GM21717 (cell line): ENCODE data around the gene COG3.
"Not testable (repeated sequence)": the region's sequence is repeated elsewhere in the genome, so short reads cannot be mapped to it uniquely, and the experiment has no call there.

Source experiments
- ATAC-seq: cut with Tn5 transposase; IDR thresholded peaks from one replicate; pipeline ENCODE4 v1.9.1; 2021; ENCODE audit warnings: mild to moderate bottlenecking, moderate library complexity; ENCODE audit not compliant: unreplicated experiment

Gene COG3

DNA sequence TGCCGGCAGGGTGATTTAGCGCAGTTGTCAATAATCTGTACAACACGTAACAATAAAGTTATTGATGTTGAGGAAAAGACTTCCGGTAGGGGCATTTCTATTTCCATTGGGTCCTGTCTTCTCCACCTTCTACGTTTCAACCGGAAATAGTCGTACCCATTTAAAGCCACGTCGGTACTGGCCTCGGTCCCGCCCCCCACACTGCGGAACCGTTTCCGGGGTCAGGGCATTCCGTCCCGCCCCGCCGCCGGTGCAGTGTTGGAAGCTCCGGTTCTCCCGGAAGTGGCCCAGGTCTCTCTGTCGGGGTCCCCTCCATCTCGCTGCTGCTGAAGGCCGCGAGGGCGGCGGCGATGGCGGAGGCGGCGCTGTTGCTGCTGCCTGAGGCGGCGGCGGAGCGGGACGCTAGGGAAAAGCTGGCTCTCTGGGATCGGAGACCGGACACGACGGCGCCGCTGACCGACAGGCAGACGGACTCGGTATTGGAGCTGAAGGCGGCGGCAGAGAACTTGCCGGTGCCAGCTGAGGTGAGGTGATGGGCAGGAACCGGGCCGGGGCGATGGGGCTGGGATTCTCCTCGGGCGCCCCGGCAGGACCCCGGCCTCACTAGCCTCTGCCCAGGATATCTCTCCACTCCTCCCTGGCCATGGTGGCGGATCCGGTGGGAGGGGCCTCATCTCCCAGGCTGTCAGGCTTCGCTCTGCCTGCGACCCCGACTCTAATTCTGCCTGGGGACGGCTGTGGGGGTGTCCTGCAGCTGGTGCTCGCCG lies at the start of gene COG3:
Gene COG3 (plus strand): TSS at position 253 of the 767 bp plus-strand sequence. CDS start 98 bp downstream, at position 351.
- peak; percentile 90 for ATAC-seq

- ATAC-seq, result no peak
Observed at GRCh38 chr13:45415112-45415511, 49.6 kb upstream of the COG3 start.

DNA sequence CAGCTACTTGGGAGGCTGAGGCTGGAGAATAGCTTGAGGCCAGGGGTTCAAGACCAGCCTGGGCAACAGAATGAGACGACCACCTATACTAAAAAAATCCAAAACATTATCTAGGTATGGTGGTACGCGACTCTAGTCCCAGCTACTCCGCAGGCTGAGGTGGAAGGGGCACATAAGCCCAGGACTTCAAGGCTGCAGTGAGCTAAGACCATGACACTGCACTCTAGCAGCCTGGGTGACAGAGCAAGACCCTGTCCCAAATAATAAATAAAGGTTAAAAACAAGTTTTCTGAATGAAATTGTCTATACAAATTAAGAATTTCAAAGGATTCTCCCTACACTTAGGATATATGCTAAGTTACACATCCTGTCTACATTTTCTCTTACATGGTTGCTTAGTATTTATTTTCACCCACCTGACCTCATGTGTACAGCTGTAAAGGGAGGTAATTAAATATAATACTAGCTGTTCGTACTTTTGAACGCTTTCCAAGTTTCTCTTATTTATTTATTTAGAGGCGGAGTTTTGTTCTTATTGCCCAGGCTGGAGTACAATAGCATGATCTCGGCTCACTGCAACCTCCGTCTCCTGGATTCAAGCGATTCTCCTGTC lies 48.1 kb upstream of the COG3 start:
- ATAC-seq, result no peak

GRCh38 chr13:45417790-45418534 lies 46.8 kb upstream of the COG3 start, which contains the start of gene SLC25A30:
TSS of gene SLC25A30 (minus strand) at chr13:45418373. CDS start at chr13:45411425, 6,948 bp downstream.
- ATAC-seq, result peak; percentile 93

DNA sequence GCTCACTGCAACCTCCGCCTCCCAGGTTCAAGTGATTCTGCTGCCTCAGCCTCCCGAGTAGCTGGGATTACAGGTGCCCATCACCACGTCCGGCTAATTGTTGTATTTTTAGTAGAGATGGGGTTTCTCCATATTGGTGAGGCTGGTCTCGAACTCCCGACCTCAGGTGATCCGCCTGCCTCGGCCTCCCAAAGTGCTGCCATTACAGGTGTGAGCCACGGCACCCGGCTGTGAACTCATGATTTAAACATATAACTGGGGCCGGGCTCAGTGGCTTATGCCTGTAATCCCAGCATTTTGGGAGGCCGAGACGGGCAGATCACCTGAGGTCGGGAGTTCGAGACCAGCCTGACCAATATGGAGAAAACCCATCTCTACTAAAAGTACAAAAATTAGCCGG lies 45.4 kb upstream of the COG3 start:
- not testable (repeated sequence) for ATAC-seq

DNA sequence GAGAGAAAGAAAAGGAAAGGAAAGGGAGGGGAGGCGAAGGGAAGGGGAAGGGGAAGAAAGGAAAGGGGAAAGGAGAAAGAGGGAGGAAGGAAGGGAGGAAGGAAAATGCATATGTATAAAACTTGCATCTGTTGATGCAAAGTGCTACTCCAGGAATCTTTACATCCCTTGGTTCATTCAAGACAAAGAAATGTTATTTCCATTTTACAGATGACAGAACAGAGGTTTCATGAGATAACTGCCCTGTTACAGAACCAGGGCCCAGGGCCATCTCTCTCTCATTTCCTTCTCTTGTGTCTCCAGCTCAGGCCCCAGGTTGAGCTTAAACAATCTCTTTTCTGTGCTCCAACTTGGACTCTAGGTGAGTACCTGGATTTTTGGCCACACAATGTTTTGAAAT lies 44.8 kb upstream of the COG3 start:
- no peak for ATAC-seq

GRCh38 chr13:45422731-45423292 lies 41.9 kb upstream of the COG3 start:
- ATAC-seq, result no peak

DNA sequence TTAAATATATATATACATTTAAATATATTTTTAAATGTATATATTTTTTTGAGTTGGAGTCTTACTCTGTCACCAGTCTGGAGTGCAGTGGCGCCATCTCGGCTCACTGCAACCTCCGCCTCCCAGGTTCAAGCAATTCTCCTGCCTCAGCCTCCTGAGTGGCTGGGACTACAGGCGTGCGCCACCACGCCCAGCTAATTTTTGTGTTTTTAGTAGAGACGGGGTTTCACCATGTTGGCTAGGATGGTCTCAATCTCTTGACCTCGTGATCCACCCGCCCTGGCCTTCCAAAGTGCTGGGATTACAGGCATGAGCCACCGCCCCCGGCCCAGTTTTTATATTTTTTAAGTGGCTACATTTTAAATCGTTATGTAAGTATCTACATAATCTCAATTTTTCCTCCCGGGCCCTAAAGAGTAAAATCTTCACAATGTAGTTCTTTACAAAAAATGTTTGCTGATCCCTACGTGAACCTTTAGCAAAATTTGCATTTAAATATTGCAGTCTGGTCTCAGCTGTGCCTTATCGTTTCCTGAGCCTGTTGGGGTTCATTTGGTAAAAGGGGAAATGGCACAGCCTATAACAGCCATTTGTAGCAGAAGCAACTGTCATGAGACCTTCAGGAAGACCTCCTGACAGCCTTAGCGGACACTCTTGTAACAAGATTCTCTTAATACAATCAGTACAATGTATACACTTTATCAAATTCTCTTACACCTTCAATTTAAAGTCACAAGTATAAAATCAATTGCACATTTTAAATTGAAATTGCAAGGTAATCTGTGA lies 38.5 kb upstream of the COG3 start:
- ATAC-seq, result not testable (repeated sequence)

DNA sequence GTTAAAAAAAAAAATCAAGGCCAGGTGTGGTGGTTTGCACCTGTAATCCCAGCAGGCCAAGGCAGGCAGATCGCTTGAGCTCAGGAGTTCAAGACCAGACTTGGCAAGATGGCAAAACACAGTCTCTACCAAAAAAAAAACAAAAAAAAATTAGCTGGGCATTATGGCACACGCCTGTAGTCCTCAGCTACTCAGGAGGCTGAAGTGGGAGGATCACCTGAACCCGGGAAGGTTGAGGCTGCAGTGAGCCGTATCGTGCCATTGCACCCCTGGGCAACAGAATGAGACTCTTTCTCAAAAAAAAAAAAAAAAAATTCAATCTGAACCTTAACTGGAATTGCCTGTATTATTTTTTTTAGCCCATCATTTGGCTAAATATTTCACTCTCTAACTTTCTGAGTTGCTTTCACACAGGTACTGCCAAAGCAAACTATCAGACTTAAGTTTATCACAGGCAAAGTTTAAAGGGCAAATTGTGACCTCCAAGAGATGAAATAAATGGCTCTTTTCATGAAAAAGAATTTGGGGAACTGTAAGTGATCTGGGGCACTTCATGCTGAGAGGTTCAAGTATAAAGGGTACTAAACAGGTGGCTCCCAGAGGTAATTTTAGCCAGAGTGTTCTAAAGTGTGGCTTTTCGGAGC lies 31.9 kb upstream of the COG3 start:
- ATAC-seq, result no peak

DNA sequence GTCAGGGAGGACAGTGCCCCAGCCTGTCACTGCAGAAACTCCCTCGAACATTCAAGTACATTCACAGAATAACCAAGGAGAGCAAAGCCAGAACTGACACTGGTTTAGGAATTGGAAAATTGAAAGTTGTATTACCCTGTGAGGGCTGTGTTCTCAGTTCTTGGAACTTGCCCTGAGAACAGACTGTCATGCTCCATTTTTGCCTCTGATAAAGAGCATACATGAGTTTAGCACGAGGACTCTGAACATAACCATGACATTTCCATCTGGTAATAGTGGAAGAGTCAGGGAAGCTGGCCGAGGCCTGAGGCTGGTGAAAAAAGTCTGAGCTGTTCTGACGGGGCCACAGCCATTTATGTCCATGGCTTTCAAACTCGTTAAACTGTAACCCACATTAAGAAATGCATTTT lies 31.4 kb upstream of the COG3 start:
- no peak for ATAC-seq

DNA sequence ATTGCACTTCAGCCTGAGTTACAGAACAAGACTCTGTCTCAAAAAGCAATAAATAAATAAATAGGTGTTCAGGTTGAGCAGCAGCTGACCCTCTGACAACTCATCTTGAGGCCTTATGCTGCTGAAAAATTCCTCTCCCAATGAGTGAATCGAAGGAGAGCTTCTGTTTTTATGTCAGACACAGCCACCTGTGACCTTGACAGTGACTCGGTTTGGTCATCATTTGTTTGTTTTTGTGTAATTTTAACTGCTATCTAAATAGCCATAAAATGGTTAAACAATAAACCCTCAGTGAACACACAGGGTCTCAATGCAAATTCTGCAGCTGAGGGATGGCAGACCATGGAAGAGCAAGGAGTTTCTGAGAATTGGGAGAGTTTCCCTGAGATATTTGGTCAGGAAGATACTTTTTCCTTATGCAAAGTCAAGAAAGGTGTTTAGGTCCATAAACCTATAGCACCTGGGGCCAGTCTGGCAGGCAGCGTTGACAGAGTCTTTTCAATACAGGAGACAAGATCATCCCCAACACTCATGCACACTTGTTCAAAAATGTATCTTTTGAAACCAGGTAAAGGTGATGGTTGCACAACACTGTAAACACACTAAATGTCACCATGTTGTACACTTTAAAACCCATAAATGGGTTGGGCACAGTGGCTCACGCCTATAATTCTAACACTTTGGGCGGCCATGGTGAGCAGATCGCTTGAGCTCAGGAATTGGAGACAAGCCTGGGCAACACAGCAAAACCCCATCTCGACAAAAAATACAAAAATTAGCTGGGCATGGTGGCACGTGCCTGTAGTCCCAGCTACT lies 30.0 kb upstream of the COG3 start:
- ATAC-seq, result no peak

- ATAC-seq, result no peak
Observed at GRCh38 chr13:45436332-45436731, 28.4 kb upstream of the COG3 start.

GRCh38 chr13:45436953-45437352 lies 27.8 kb upstream of the COG3 start:
- ATAC-seq, result no peak

DNA sequence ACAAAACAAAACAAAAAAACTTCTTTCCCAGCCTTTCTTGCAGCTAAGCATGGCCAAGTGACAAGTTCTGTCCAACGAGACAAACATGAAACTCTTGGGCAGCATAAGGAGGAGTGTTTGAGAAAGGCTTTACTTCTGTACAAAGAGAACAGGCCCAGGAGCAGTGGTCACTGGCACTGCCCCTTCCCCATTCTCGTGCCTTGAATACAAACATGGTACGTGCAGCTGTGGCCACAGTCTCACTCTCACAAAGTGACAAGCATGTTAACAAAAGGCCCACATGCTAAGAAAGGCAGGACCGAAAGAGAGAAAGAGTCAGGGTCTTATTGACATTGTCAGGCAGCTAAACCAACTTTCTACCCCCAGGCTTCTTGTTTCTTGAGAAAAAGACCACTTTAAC lies 26.8 kb upstream of the COG3 start:
- ATAC-seq, result no peak

GRCh38 chr13:45439008-45439407 lies 25.7 kb upstream of the COG3 start:
- ATAC-seq, result peak; percentile 59

DNA sequence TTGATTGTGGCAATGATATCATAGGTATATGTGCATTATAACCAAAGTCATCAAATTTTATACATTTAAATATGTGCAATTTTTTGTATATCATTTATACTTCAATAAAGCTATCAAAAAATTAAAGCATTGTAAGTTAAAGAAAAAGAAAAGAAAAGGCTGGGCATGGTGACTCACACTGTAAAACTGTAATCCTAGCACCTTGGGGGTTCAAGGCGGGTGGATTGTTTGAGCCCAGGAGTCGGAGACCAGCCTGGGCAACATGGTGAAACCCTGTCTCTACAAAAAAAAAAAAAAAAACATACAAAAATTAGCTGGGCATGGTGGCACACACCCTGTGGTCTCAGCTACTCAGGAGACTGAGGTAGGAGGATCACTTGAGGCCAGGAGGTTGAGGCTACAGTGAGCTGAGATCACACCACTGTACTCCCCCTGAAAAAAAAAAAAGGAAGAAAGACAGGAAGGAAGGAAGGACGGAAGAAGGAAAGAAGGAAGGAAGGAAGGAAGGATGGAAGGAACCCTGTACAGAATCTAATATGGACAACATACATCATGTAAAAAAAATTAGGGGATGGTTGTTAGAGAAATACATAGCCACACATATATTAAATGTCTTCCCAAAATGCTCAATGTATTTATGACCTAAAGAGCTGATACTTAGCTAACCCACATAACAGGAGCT lies 24.8 kb upstream of the COG3 start:
- ATAC-seq, result no peak

- ATAC-seq, result no peak
Observed at GRCh38 chr13:45441633-45442032, 23.1 kb upstream of the COG3 start.

DNA sequence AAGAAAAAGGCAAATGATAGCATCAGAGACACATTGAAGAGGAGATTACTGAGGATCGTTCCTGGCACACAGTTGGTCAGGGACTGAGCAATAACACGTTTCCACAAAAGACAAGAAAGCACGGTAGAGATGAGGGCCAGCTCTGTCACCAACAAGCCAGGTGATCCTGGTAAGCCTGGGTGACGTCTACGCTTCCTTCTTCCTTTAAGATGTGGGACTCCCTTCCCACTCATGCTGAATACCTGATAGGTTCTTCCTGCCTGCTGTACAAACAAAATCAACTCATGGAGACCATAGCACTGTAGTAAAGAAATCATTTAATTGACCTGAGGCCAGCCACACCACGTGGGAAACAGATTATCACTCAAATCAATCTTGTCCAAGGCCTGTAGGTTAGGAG lies 19.7 kb upstream of the COG3 start:
- no peak for ATAC-seq

DNA sequence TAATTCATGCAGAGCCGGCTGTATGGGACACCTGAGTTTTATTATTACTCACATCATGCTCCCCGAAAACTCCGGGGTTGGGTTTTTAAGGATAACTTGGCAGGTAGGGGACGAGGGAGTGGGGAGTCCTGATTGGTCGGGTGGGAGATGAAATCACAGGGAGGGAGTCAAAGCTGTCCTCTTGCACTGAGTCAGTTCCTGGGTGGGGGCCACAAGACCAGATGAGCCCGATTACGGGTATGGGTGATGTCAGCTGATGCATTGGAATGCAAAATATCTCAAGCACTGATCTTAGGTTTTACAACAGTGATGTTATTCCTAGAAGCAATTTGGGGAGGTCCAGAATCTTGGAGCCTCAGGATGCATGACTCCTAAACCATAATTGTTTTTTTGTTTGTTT lies 18.6 kb upstream of the COG3 start:
- no peak for ATAC-seq
